HG02759 (cell line): ENCODE results near the gene ADGRA3.
"Not testable (repeated sequence)": the region's sequence is repeated elsewhere in the genome, so short reads cannot be mapped to it uniquely, and the experiment has no call there.

ENCODE experiments used
- ATAC-seq: cut with Tn5 transposase; IDR thresholded peaks from one replicate; pipeline ENCODE4 v1.9.1; 2021; ENCODE audit warnings: mild to moderate bottlenecking, moderate library complexity; ENCODE audit not compliant: unreplicated experiment

ADGRA3 gene

DNA sequence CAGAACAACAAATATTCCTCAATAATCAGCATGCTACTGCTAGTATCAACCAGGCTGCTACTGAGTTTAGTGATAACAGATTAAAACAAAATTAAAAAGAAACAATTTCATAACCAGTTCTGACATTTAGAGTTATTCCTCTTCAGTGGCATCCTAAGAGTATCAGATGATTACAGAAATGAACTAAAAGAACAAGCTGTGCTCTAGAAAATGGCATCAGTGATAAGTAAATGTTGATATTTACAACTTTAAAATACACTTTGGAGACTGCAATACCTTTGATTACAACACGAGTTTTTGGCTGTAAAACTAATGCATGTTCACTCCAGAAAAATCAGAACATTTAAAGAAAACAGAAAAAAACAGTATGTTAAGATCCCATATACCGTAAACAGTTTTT is 72.9 kb downstream of the ADGRA3 start:
- no peak for ATAC-seq

DNA sequence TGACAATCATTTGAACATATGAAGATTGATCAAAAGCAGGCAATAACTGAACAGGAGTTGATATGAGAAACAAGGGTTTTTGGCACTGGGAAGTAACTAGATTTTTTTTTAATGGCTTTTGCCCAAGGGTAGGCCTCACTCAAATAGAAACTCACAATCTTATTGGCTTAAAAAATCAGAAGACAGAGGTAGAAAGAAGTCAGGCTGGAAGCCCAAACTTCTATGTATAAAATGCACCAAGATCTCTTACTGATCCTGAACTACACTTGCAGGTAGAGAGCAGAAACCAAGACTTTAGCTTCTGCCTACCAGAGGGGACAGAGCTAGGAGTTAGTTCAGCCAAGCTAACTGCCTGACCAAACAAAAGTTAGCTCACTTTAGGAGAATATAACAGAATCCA is 74.9 kb downstream of the ADGRA3 start:
- ATAC-seq = no peak

DNA sequence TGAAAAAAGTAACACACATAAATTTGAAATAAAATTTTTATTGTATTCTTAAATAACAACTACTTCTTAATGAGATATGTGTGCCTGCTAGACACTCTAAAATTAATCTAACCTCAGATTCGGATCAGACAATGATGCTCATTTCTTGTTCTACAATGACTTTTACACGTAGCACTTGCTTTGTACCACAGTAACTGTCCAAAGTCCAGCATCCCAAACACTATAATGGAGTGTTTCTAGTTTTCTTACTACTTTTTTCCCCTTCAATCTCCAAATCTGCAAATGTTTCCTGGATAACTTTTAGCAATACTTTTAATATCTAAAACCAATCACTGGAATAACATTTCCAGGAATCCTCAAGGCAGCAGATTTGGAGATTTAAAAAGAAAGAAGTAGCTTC is 75.9 kb downstream of the ADGRA3 start:
- ATAC-seq = no peak

DNA sequence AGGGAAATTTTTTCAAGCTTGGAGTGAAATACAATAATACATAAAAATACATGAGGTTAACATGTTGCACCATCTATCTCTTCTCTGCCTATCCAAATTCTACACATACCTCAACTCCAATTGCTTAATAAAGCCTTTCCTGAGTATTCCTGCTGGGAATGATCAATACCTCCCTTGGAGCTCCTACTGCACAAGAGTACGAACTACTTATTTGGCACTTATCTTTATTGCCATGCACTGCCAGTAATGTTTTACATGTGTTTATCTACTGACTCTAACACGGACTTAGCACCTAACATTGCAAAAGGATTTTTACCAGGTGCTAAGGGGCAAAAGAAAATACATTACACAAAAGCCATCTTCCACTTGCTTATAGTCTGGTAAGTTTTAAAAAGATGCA is 80.2 kb downstream of the ADGRA3 start:
- no peak for ATAC-seq

DNA sequence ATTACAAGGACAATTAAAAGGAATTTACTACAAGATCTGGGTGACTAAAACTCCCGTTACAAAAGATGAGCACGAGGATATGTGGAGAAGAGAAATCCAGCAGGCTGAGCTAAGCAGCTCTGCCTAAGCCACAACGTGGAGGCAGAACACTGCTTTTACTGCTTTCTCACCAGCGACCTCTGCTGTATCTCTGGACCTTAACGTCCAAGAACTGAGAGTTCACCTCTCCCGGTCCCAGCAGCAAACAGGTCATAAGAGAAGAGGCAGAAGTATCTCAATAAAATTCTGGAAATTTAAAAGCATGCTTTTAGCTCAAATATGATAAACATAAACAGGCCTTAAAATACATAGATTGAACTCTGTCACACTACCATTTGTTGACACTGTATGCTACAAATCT is 81.0 kb downstream of the ADGRA3 start:
- ATAC-seq = no peak

DNA sequence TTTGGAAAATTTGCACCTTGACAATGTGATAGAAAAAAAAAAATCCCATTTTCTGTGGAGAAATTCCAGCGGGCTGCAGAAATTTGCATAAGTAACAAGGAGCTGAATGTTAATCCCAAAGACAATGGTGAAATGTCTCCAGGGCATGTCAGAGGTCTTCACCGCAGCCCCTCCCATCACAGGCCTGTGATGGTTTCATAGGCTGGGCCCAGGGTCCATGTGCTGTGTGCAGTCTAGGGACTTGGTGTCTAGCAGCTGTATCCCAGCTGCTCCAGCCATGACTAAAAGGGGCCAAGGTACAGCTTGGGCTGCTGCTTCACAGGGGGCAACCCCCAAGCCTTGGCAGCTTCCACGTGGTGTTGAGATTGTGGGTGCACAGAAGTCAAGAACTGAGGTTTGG is 85.2 kb downstream of the ADGRA3 start:
- ATAC-seq = no peak

DNA sequence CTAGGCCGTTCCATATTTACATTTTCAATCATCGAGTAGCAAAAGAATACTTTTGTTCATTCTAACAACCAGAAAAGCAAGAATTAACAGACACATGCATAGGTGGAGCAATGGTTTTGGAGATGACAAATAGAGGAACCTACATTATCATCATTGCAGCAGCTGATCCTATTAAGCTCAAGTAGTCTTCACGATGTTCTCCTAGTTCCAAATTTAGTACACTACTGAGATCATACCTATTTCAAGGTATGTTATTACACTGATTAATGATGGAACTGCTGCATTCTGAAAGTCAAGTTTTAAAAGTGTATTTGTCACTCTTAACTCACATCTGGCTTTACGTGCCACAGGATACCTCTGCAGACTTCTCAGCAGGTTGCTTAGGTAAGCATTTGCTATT is 87.4 kb downstream of the ADGRA3 start:
- no peak for ATAC-seq

DNA sequence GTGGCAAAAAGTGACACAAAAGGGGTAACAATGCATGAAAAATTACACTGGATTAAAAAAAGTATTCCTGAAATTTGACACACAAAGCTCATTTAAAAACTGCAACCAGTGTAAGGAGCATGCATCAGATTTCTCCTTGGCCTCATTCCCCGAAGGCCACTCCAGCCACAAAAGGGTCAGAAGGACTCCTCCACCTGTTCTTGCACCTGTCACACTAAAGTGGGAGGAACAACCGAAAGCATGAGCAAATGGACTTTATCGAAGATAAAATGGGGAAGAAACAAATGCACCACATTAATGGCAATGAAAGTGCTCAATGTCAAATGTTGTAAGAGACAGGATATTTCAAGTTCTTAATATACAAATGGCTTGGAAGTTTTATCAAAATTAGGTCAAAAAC is 88.2 kb downstream of the ADGRA3 start:
- no peak for ATAC-seq

DNA sequence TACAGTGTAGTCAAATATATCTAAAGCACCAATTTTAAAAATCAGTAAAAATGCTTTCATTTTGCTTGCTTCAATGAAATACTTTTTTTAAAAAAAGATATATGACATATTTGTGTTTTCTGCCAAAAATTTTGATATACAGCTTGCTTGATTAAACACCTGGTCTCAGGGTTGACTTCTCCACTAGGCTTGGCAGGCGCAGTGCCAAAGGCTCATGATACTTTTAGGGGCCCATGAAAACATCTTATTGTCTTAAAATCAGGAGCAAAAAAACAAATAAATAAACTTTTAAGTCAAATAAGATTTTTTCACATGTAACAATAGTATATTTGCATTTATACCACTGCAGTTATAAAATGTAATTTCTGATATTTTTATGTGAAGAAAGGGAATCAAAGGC is 95.6 kb downstream of the ADGRA3 start:
- ATAC-seq = no peak

DNA sequence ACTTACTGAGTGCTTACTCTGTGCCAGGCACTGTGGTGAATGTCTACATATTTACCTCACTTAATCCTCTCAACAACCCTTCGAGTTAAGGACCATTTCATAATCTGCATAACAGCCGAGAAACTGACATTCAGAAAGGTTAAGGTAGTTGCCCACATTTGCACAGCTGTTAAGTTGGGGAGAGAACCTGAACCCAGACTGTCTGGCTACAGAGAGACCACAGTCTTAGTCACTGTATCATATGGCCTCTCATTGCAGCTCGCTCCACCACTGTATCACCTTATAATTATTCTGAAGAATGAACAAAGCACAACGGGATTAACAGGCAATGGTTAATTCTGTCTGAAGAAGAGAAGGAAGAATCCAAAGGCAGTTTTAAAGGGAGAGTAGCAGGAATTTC is 98.5 kb downstream of the ADGRA3 start:
- ATAC-seq = no peak

DNA sequence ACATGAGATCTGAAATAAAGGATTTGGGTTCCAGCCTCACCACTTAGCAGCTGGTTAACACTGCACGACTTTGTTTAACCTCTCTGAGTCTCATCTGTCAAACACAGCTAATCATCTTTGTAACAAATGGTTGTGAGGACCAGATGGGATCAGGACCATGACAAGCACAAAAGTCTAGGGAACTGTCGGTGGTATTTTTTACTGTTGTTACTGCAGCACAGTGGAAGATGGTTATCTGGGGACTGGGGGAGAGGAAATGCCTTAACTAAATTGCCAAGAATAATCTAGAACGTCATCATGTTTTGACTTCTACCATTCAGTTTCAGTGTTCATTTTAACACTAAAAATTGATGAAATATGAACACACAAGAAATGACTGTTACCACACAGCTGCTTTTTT is 99.5 kb downstream of the ADGRA3 start:
- no peak for ATAC-seq

DNA sequence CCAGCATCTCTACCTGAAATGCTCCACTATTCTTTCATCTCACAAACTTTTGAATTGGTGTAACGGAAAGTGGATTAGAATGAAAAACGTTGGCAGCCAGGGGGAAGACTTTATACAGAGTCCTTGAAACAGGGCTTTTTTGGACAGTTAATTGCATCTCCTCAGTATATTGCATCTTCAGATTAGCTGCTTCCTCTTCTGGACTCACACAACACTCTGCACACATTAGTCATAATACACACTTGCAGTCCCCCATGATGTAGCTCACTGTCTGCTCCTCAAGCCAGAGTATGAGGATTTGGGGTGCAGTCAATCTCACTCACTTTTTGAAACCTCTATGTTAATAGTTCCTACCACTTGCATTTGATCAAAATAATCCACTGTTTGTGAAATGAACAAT is 101.0 kb downstream of the ADGRA3 start:
- ATAC-seq = no peak

DNA sequence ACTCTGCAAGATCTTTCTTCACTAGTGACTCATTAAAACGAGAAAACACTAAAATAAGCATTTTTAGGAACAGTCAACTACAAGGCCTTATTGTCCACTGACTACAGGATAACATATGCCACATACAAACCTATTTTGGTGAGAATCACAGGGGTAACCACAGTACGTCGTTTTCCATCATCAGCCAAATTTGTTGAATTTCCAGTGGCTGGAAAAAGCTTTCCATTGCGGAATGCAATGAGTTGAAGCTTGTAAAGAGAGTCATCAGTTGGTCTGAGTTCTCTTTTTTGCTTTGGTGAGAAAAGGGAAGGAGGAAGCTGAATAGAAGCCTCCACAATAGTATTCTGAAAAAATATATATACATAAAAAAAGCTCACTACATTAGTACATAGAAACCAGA is 102.4 kb downstream of the ADGRA3 start:
- ATAC-seq = no peak

DNA sequence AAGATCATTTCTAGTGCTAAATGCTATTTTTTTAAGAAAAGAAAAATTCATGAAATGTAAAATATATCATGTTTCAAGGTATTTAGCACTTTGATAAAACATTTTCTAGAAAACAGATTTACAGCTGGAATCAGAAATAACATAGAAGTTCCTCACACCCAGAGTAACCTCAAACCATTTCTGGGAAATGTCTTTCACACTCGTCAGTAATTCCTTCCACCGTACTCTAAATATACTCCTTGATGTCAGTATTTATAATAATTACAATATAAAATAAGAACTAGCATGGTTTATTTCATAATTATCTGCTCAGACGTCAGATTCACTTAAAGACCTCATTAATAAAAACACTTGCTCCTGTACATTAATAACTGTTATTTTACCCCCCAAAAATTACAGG is 103.9 kb downstream of the ADGRA3 start:
- ATAC-seq = no peak

DNA sequence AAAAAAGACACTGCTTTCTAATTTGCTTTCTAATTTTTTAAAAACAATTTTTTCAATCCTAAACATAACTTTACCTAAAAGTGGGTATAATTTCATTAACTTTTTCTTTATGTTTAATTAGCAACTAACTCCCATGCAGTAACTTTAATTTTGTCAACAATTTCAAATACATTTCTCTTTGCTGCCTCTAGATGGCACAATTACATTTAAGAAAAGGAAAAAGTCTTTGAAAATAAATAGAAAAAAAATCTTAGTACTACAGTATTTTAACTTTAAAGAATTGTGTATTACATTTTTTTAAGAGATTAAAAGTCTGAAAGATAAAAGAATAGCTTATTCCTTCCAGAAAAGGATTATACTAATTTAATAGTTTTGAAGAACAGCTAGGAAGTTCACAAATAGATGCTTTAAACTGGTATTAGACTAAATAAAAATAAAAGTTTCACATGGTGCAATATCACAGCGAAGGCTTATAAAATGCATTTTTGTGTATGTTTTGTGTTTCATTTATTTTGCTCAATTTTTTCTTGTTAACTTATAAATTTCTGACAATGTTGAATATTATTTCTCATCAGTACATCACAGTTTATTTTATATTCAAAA is 105.1 kb downstream of the ADGRA3 start:
- ATAC-seq = no peak

DNA sequence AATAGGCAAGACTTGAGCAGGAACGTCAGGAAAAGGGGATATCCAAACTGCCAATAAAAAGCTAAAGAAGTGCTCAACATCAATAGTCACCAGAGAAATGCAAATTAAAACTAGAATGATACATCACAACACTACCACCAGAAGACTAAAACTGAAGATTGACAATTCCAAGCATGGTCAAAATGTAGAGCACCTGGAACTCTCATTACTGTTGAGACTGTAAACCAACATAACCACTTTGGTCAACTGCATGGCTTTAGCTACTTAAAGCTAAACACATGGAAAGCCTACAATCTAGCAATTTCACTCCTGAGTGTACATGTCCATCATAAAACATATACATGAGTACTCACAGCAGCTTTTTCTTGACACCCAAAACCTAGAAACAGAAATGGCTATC is 107.4 kb downstream of the ADGRA3 start:
- ATAC-seq = no peak

DNA sequence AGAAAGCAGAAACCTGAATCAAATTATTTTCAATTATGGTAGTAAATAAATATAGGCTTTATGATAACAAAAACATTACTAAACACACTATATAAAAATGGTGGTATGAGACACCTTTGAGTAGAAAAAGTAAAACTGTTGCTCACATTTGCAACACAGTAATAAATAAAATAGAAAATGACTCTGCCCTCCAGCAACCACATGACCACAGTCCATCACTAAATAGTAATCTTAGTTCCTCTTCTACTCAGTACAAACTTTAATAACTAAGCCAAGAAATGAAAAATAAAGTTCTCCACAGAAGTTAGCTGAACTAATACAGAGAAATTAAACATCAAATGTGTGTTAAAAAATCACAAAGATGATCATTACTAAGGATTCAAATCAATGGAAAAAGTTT is 108.5 kb downstream of the ADGRA3 start:
- ATAC-seq = no peak

DNA sequence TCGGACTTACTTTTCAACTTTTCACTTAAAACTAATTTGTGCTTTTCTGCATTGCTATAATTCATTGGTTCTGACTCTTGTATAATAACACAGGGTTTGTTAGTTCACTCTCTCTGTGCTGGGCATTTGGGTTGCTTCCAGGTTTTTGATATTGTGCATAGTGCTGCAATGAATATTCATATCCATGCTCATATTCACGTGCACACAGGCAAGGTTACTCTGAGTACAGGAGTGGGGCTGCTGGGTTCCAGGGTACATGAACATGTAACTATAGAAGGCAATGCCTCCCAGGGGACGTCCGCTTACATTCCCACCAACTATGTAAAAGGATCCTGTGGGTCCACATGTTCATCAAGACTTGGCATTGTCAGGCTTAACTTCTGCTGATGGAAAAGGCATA is 117.2 kb downstream of the ADGRA3 start:
- no peak for ATAC-seq

DNA sequence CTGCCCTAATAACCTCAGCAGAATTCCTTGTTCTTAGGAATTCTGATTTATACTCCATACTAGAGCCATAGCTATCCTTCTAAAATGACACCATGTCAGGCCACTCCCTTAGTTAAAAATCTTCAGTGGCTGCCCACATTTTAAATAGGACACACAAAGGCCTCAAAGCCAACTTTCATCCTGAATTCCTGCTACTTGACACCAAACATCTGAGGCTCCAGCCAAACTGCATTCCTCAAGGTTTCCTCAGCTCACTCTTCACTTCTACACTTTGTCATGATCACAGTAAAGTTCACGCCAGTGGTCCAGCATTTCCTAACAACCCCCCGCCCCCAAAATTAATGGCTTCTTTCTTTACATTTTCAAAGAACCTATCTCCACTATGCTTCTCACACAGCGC is 124.3 kb downstream of the ADGRA3 start:
- ATAC-seq = no peak

DNA sequence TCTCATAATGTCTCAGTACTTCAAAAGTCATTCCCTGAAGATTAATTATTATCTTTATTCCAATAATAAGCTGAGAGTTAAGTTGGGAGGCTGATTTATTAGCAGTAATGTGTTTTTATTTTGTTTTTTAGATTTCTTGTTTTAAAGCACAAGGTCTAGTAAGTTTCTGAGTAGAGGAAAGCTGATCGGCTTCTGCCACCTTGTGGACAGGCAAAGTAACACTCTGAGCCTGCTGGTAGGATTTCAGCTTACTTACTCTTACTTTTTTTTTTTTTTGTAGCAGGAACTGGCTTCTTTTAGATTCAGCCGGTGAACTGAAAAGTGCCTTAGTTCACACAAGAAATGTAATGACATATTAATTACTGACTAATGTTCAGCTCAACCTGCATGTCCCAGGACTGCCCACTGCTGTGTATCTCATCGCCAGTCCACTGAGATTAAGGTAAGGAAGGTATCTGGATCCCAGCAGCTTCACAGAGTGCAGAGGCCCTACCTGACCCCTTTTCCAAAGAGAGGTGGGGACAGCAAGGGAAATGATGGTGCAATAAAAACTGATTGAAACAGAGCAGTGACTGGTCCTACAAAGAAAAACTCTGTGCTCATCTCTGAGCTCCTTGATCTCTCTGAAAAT is 126.5 kb downstream of the ADGRA3 start:
- peak; percentile 86 for ATAC-seq

DNA sequence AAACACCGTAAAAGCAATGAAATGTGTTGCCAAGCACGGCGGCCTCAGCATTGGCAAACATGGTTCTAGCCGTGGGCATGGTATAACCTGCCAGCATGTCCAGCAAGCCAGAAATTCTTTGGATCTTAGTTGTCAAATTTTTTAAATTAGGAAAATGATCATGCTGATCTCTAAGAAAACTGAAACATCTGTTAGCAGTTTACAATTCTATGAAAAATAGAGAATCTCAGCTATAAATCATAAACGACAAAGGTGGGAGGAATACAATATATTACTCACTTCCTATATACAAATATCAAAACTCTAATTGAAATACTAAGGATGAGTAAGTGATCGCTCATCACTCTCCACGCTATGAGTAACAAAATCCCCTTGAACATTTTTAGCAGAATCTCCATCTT is 130.3 kb downstream of the ADGRA3 start:
- ATAC-seq = no peak

DNA sequence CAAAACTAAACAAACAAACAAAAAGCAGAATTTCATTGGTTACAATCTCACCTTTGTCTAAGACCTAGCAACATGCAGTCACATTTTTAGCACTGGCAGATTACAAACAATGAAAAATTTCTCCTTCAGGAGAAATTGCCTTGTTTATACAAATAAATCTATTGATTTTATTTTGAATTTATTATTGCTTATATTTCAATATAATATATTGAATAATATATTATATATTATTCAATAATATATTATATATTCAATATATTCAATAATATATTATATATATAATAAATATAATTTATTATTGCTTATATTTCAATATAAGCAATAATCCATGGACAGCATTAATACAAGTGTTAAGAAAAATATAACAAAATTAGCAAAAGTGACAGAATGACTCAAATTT is 131.7 kb downstream of the ADGRA3 start:
- no peak for ATAC-seq

DNA sequence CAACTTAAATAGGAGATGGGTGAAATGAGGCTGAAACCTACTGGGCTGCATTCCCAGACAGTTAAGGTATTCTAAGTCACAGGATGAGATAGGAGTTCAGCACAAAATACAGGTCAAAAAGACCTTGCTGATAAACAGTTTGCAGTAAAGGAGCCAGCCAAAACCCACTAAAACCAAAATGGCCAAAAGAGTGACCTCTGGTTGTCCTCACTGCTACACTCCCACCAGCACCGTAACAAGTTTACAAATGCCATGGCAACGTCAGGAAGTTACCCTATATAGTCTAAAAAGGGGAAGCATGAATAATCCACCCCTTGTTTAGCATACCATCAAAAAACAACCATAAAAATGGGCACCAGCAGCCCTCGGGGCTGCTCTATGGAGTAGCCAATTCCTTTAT is 133.7 kb downstream of the ADGRA3 start:
- ATAC-seq = not testable (repeated sequence)
